Smooth muscle cell of the brain vasculature (primary cell): ENCODE data around the gene ST6GALNAC3.
"Not testable (repeated sequence)": the region's sequence is repeated elsewhere in the genome, so short reads cannot be mapped to it uniquely, and the experiment has no call there.

Experiments
- DNase-seq: peaks from one replicate; pipeline ENCODE4 v3.0.0-alpha.2; 2012; ENCODE audit warnings: low read depth, low spot score

Gene ST6GALNAC3

DNA sequence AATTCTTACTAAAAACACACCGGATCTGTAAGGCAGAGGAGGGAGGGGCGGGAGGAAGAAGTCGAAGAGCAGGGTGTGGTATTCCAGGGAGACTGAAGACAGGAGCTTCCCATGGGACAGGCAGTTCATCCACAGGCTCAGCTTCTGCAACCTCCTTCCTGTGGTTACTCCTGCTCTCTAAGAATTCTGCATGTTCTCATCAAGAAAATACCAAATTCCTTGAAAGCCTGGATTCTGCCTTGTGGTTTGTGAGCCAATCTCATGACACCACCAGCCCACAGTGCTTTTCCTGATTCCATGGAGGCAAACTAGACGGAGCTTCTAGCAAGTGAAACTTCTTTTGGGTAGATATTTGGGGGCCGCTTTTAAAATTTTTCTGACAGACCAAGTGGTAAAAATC, 1.1 kb upstream of the ST6GALNAC3 start:
- DNase-seq, result no peak

DNA sequence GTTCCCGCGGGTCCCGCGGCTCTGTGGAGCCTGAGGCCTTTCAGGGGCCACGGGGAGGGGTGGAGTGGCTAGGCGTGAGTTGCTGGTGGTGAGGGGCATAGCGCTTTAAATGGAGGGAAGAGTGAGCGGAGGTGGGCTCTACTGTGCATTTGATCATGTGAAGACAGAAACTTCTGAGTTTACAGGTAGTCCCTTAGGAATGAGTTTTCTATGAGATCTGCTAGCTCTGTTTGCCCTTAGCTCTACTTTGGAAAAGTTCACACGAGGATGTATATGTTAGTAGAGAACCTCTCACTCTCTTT, 593 bp downstream of the ST6GALNAC3 start:
- no peak for DNase-seq

DNA sequence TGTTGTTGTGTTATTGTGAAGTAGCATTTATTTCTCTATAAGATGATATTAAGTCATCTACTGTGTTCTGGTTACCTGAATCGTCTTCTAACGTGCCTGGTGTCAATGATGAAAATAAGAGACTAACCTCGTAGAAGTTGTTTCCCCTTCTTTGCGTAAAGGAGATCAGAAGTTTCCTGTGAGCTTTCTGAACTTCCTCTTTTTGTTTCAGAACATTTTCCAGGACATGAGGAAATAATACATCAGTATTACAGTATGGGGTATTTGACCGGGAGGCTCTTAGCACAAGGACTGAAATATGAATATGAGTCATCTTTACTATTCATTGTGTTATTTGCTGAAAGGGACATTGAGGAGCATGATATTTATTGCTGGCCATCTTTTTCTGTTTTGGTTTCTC, 1.3 kb downstream of the ST6GALNAC3 start:
- DNase-seq, result no peak

DNA sequence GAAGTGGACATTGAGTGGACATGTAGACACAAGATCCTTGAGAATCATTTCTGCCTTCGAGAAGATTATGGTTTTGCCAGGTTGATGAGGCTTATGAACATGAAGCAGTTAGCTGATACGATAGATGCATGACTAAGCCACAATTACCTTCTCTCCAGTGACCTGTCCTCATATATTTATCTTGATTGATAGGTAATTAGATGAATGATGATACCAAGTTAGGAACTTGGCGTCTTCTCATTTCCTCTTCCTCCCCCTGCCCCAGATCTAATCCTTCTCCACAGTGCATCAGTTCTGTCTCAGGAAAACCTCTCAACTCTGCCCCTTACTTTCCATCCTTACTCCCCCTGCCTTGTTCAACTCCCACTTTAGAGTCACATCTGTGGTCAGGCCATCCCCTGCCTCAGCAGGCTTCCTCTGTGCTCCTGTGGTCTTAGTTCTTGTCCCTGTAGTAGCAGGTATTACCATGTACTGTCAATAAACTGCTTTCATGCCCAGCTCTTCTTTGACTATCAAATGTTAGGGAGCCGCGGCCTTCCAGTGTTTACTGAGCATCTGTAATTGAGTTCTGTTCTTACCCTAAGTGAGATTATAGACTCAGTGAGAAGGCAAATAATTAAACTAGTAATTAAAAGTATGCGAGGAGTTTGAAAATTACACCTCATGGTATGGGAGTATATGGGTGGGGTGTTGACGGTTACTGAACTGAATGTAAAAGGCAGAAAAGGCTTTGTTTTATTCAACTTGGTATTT, 5.1 kb downstream of the ST6GALNAC3 start:
- no peak for DNase-seq

GRCh38 chr1:76080552-76081079, 6.1 kb downstream of the ST6GALNAC3 start:
- no peak for DNase-seq

- DNase-seq, result no peak
These were observed 7.5 kb downstream of the ST6GALNAC3 start for GRCh38 chr1:76082062-76082461.

- DNase-seq, result no peak
These were observed 8.6 kb downstream of the ST6GALNAC3 start for GRCh38 chr1:76083189-76083588.

DNA sequence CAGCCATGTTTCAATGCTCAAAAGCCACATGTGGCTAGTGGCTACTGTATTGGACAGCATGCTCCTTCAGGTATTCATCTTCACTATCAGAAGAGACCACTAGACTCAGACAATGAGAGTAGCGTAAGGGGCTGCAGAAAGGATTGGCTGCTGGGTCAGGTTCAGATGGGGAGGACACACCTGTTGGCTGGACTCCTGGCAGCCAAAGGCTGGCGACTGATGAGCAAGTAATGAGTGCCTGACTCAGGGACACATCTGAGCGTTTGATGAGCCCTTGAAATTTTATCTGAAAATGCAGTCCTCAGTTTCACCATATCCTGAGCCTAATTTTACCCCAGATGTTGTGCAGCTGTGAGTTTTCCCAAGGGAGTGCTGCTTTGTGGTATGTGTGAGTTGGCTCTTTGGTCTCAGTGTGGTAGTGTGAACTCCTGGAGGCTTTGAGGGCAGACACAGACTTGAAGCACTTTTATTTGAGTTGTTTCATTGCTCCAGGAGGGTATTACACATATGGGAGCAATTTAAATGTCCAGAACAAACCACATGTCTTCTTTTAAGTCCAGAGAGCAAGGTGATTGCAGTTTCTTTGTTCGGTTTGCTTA, 9.6 kb downstream of the ST6GALNAC3 start:
- DNase-seq, result no peak

- no peak for DNase-seq
These were observed 10.1 kb downstream of the ST6GALNAC3 start for GRCh38 chr1:76084685-76085084.

GRCh38 chr1:76086109-76086508, 11.6 kb downstream of the ST6GALNAC3 start:
- no peak for DNase-seq

- DNase-seq, result no peak
These were observed 12.1 kb downstream of the ST6GALNAC3 start for GRCh38 chr1:76086597-76086996.

DNA sequence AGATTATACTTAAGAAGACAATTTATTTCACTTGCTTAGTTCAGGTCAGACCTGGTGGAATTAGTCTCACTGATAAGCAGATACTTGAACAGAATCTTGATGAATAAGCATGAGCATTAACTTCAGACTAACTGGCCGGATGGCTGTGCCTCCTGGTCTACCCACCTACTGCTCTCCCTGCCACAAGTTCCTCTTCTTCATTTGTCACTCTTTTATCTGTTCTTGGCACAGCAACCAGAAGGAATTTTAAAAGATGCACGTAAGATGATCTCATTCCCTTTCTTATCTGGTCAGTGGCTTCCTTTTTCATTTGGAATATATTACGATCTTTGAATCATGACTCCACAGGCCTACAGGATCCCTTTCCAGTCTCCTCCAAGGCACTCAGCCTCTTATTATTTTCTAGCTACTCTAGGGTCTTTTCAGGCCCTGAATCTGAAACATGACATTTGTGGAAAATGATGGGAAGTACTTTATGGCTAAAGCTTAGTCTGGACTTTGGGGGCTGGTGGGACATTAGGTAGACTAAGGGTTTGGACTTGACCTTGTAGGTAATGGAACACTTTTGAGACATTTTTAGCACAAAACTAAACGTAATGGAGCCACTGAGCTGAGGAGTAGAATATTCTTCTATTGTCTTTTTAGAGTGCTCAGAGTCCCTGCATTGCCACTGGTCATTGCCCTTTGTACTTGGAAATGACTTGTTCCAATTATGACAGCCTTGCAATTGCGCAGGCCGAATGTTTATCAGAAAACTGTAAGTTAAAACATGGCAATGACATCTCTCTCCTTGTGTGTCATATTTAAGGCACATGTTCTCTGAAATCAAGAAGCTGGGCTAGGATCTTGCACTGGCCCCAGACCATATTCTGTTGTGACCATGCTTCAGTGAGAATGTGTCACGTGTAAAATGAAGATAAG, 16.0 kb downstream of the ST6GALNAC3 start:
- no peak for DNase-seq

GRCh38 chr1:76092812-76093211, 18.3 kb downstream of the ST6GALNAC3 start:
- no peak for DNase-seq

DNA sequence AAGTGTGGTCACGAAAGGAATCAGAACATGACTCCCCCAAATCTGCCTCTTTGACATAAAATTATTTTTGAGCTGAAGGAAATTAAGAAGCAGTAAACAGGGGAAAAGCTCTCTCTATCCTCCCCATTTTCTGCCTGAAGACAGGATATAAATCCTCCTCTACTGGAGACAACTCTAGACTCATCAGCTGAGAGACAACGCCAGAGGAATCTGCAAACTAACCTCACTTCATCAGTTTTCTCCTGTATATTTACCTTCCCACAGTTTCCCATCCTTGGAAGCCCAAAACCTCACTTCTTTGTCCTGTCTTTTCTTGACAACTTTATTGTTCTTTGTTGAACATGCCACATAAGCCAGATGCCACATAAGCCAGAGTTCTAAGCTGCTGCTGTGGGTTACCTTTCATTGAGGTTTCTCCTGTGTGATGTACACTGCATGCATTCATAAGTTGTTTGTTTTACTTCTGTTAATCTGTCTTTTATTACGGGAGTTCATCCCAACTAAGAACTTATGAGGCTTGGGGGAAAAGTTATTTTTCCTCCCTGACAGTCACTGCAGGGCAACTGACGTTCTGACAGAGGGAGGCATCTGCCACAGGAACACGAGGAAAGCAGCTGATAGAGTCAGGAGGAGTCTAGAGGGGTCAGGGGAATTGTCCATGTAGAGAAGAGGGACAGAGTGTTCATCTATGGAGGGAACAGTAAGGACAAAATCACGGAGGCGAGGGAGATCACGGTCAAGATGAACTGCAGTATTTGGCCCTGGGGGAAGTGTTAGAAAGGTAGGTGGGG, 19.2 kb downstream of the ST6GALNAC3 start:
- no peak for DNase-seq

DNA sequence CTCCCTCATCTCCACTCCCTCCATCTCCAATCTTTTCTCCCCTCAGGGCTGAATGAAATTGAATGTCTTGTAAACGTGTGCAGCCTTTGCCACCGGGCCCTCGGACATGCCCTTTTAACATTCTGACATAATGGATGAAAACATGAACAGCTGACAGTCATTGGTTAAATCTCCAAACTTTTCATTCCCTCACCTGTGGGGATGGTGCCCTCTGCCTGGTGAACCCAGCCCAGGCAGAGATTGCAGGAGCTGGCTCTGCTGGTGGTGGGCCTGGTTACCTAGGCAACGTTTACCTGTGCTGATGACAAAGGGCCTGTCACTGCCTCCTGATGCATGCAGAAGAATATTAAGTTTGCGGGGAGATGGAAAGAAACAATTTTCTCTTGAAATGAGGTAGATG, 21.3 kb downstream of the ST6GALNAC3 start:
- DNase-seq, result no peak

DNA sequence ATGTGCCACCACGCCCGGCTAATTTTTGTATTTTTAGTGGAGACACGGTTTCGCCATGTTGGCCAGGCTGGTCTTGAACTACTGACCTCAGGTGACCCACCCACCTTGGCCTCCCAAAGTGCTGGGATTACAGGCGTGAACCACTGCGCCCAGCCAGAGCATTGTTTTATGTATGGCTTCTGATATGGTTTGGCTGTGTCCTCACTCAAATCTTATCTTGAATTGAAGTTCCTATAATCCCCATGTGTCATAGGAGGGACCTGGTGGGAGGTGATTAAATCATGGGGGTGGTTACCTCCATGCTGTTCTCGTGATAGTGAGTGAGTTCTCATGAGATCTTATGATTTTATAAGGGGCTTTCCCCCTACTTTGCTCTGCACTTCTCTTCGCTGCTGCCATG, 22.5 kb downstream of the ST6GALNAC3 start:
- not testable (repeated sequence) for DNase-seq

DNA sequence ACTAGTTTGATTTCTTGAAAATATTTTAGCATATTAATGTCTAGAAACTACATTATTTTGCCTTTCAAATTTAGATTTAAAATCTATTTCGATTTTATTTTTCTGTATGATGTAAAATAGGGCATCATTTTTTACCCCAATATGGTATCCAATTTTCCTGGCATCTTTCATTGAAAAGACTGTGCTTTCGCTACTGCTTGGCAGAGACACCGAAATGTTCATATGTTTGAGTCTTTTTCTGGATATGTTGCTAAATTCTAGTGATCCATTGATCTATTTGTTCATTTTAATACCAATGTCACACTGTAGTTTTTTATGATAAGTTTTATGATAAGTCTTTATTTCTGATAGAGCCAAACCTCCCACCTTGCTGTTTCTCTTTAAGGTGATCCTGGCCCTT, 24.3 kb downstream of the ST6GALNAC3 start:
- DNase-seq, result no peak

DNA sequence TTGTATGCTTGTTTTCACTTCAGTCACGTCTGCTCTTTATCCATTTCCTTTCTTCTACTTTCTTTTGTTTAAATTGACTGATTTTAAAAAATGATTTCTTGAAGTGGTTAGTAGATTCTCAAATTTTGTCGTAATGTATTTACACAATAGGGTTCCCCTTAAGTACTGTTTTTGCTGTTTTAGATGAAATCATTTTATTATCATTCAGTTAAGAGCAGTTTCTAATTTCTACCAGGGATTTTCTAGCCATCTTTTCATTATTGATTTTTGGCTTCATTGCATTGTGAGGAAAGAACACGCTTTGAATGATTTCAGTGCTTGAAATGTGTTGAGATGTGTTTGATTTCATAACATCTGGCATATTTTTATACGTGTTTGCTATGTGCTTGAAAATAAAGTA, 27.0 kb downstream of the ST6GALNAC3 start:
- DNase-seq, result no peak

GRCh38 chr1:76102046-76102445, 27.5 kb downstream of the ST6GALNAC3 start:
- DNase-seq, result no peak

- DNase-seq, result no peak
These were observed 28.5 kb downstream of the ST6GALNAC3 start for GRCh38 chr1:76103034-76103433.

DNA sequence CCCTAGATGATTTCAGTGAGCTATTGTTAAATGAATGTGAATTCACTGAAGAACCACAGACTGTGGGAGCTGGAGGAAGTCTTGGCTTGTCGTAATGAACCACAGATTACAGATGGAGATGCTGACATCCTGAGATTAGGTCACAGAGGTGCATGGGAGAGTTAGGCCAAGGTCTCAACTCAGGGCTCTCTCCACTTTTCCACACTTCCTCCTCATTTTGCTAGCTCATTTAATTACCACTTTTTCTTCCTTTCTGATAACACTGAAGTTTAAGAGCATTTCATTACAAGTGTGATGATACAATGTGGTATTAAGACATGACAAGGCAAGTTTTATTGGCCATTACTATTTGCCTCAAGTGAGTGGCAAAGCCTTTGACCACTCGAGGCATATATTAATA, 30.8 kb downstream of the ST6GALNAC3 start:
- no peak for DNase-seq

DNA sequence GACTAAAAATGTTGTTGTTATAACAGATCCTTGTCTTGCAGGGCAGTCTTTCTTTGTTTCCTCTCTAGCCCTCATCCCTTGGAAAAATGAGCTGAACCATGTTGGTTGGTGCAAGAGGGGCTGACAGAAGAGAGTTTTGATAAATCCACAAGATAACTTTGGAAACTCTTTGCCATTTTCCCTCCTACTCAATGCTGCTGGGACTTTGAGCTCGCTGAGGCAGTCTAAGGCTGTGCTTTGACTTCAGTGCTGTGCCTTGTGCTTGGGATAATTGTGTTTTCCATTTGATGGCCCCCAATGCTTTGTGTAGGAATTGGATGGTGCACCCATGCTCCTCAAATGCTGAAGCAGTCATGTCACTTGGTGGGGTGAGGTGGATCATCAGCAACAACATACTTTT, 31.7 kb downstream of the ST6GALNAC3 start:
- DNase-seq, result no peak
